Ovary (tissue), 9 donors: Measurements from ENCODE around the gene GPER1. TPM values are rescaled to one million over a fixed set of nuclear protein-coding genes. Genes with fewer than 3 reads are reported as not detected.

Experiments
- DNase-seq, 5 donors: peaks; one replicate each; pipeline ENCODE4 v3.0.0-alpha.2; 2019 to 2020
- H3K27ac ChIP-seq, 2 donors: fragments of 200-600 bp; one replicate each; pipeline versions ENCODE4 v1.5.1 to v1.8.0; 2019 to 2022
- H3K27me3 ChIP-seq: fragments of 200-600 bp; one replicate; pipeline ENCODE4 v1.8.0; 2022
- H3K36me3 ChIP-seq: fragments of 200-600 bp; sonication (generic); one replicate; pipeline ENCODE4 v1.5.1; 2019
- H3K4me1 ChIP-seq: one replicate; pipeline ENCODE4 v1.8.1; 2013; ENCODE audit warnings: mild to moderate bottlenecking, moderate library complexity; ENCODE audit not compliant: insufficient read depth
- H3K4me3 ChIP-seq: fragments of 200-600 bp; sonication (generic); one replicate; pipeline ENCODE4 v1.5.1; 2017
- H3K9me3 ChIP-seq, 2 donors: fragments of 200-600 bp in 1 of 2; sonication (generic) in 1 of 2; one replicate each; pipeline versions ENCODE4 v1.5.1 to v1.8.1; 2013 to 2019; ENCODE audit warnings: mild to moderate bottlenecking in 1 of 2, moderate library complexity in 1 of 2
- EP300 ChIP-seq: sonication (generic); formaldehyde crosslinking; IDR thresholded peaks from one replicate; pipeline ENCODE4 v1.6.1; 2017; ENCODE audit warnings: antibody characterized with exemption
- POLR2A ChIP-seq: fragments of 450-650 bp; IDR thresholded peaks from one replicate; pipeline ENCODE4 v1.6.1; 2017; ENCODE audit warnings: antibody characterized with exemption, mild to moderate bottlenecking, moderate library complexity
- WGBS, 3 donors: extraction: QIAGEN DNeasy Blood & Tissue Kit in 1 of 3; methylation state at CpG; one replicate each; pipeline versions ENCODE4 v1.1.5 to v1.1.7; 2013 to 2017; 5-methylcytosine and 5-hydroxymethylcytosine counted together
- intact Hi-C, 4 donors: fragments of 100-400 bp; cut with DNase I; formaldehyde crosslinking; loops; one replicate each; pipeline versions ENCODE4 v1.11.0 to v1.15.1; 2022 to 2023
- polyA plus RNA-seq, 2 donors: library from polyadenylated mRNA; stranded (reverse); fragments of 200-250 nt in 1 of 2; fragments of 350-450 nt in 1 of 2; fragmentation: Illumina TruSeq in 1 of 2; extraction: RNeasy Lipid Tissue Mini Kit (QIAGEN cat#74804) in 1 of 2; gene quantifications; one replicate each; pipeline ENCODE4 v1.2.3, GENCODE V29; 2013 to 2014
- total RNA-seq, 7 donors: library from RNA; depleted of rRNA in 2 of 7; stranded (reverse); fragments of >200 nt in 2 of 7; fragmentation: NEBNext Ultra II Directional in 3 of 7; extraction: Animal tissue kit (Norgen Biotek cat#: 25700) in 3 of 7; gene quantifications; one replicate each; pipeline versions ENCODE4 v1.1.0 to v1.2.4, GENCODE V29; 2016 to 2023
- TF ChIP-seq, protein P1 (sequence below), 3 donors: fragments of 450-650 bp in 2 of 3; fragments of 200-600 bp in 1 of 3; IDR thresholded peaks; one replicate each; pipeline versions ENCODE4 v1.5.1 to v1.8.0; 2016 to 2022; ENCODE audit warnings: antibody characterized with exemption in 3 of 3, mild to moderate bottlenecking in 1 of 3
- donor health status: DM: no; HTN: no; CAD: no; lungs with moderate emphysema.
- donor health status: DM: no; HTN: no; CAD: no.
- donor health status: Bipolar disorder and iron deficiency.
- donor health status: DM: yes; HTN: yes; CAD: no.
- donor health status: DM: no; HTN: no; CAD: no.
- donor health status: DM: yes; HTN: yes; CAD: no.

Gene GPER1
- total and polyA plus RNA-seq, 9 donors, result 0.48 to 7.5 (median 2.9) TPM

DNA sequence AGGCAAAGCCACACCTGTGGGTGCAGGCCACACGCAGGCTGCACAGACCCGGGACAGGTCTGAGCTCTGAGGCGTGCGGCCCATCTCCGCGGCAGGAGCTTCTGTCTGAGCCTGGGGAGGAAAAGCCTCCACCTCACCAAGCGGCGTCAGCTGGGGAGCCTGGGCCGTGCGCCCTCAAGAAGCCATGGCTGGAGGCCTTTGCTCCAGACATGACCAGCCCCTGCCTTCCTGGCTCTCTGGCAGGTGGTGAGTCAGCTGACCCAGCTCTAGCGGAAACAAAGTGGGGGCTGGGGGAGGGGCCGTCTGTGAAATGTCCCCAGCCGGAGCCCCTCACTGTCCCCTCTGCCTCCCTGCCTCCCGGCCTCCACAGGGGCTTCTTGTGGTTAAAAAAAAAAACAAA is 12.5 kb downstream of the GPER1 start:
- TF ChIP-seq, protein P1, sequence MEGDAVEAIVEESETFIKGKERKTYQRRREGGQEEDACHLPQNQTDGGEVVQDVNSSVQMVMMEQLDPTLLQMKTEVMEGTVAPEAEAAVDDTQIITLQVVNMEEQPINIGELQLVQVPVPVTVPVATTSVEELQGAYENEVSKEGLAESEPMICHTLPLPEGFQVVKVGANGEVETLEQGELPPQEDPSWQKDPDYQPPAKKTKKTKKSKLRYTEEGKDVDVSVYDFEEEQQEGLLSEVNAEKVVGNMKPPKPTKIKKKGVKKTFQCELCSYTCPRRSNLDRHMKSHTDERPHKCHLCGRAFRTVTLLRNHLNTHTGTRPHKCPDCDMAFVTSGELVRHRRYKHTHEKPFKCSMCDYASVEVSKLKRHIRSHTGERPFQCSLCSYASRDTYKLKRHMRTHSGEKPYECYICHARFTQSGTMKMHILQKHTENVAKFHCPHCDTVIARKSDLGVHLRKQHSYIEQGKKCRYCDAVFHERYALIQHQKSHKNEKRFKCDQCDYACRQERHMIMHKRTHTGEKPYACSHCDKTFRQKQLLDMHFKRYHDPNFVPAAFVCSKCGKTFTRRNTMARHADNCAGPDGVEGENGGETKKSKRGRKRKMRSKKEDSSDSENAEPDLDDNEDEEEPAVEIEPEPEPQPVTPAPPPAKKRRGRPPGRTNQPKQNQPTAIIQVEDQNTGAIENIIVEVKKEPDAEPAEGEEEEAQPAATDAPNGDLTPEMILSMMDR (IDR thresholded peaks at IDR 0.05), result no peak
- no peak for TF ChIP-seq POLR2A
- no peak for TF ChIP-seq EP300
- WGBS, 3 donors, result 83 to 86% (median 84%) methylated on average over 14 of the region's 14 CpGs
- H3K4me3 ChIP-seq, result no peak overlapping the region
- H3K36me3 ChIP-seq, result no peaks in the 10 kb centered on the region
- H3K27me3 ChIP-seq, result no peaks in the 10 kb centered on the region
- no peak for DNase-seq
- H3K27ac ChIP-seq, result no peak overlapping the region
- intact Hi-C loops, result no loop called here
- H3K9me3 ChIP-seq, result no peaks in the 10 kb centered on the region
- H3K4me1 ChIP-seq, result no peaks in the 10 kb centered on the region

DNA sequence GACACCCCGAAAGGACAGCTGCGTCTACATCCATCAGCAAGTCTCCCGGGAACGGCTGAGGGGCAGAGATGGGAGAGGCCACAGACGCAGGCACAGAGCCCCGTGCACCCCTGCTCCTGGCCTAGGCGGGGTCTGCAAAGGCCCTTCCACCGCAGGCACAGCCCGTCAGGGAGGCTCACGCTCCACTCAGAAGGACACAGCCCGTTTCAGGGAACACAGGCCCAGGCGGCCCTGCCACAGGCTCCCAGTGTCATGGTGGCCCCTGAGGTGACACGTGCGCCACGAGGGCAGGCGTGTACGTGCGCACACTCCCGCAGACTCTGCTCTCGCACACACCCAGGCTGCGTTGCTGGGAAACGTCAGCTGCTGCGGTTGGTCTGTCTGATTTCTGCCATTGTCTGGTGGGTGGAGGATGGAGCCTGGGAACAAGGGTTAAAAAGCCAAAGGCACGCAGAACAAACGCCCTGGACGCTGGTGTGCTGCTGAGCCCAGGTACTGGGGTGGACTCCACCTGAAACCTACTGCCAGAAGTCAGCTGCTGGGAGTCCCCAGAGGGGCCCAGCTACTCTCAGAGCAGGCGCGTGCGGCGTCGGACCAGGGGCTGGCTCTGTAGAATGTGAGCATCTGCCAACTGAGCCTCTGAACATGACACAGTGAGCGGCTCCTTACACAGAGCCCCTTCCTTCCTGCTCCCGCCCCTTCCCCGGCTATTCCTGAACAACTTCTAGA is 13.1 kb downstream of the GPER1 start:
- H3K27ac ChIP-seq, result no peak overlapping the region
- H3K36me3 ChIP-seq, result no peaks in the 10 kb centered on the region
- no peaks in the 10 kb centered on the region for H3K27me3 ChIP-seq
- WGBS, 3 donors, result 84 to 86% (median 86%) methylated on average over 34 of the region's 34 CpGs
- no peak for DNase-seq
- no peak overlapping the region for H3K4me3 ChIP-seq
- H3K9me3 ChIP-seq, result no peaks in the 10 kb centered on the region
- intact Hi-C loops, result no loop called here
- TF ChIP-seq POLR2A (no peak), EP300 (no peak)
- TF ChIP-seq, protein P1 (IDR thresholded peaks at IDR 0.05), result no peak
- no peaks in the 10 kb centered on the region for H3K4me1 ChIP-seq

DNA sequence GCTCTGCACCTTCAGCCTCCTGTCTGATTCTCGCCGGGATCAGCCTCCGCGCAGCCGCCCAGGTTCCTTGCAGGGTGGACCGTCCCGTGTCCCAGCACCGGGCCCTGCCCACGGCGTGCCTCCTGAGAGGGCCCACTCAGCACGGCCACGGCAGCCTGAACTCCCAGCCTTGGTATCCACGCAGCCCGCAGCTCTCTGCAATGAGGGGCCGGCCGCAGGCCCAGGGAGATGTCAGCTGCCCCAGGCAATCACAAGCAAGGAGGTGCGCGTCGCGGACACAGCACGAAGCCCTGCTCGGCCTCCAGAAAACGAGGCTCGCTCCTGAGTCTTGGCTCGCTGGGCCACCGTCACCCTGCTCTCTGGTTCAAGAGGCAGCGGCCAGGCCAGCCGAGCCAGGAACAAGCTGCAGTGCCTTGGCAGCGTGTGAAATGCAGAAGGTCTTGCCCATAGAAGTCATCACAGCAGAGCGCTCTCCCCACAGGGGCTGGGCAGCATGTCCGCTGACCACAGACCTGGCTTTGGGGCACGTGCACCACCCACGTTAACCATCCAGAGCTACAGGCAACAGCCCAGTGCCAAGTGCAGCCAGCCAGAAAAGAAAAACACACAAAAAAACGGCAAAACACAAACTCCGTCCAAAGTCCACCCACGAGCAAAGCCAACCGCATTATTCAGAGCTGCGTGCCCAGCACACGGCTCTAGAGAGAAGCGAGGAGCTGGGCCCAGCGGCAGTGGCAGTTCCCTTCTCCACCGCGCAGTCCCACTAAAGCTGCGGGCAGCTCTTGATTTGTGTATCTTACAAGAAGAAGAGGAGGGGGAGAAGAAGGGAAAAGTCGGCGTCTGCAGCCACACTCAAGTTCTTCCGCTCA is 13.9 kb downstream of the GPER1 start:
- TF ChIP-seq POLR2A (no peak), EP300 (no peak)
- TF ChIP-seq, protein P1 (IDR thresholded peaks at IDR 0.05), result no peak
- H3K27ac ChIP-seq, result no peak overlapping the region
- H3K27me3 ChIP-seq, result no peaks in the 10 kb centered on the region
- intact Hi-C loops, result no loop called here
- H3K4me1 ChIP-seq, result no peaks in the 10 kb centered on the region
- H3K9me3 ChIP-seq, result no peaks in the 10 kb centered on the region
- H3K4me3 ChIP-seq, result no peak overlapping the region
- WGBS, 3 donors, result 85 to 90% (median 89%) methylated on average over 47 of the region's 47 CpGs
- no peak for DNase-seq
- no peaks in the 10 kb centered on the region for H3K36me3 ChIP-seq

DNA sequence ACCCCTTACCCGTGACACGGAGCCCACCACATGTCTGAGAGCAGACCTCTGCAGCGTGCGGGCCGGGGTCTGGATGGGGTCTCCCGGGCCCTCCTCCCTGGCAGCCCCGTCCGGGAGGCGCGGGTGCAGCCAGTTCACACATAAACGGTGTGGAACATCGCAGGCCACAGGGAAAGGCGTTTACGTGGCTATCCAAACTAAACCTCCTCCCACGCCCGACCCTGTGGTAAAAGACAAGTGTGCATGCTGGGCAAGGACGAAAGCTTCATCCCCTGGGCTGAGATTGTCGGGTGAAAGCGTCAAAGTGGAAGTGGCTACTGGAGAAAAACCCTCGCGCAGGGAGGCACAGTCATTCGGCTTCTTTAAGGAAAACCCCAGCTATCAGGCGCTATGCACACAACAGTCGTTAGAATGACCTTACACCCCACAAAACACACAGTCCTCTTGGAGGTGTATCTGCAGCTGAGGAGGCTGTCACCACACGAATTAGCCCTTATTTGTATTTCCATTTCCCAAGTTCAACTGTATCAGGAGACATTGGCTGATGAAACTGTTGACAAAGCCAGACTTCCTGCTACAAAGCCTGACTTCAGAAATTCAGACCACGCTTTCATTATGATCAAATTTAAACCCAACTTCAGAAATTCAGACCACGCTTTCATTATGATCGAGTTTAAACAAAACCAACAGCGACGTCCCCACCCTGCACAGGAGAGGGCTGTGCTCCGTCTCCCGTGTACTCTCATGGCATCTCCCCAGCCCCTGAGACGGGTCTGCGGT is 15.3 kb downstream of the GPER1 start:
- no peak overlapping the region for H3K4me3 ChIP-seq
- no peak for TF ChIP-seq POLR2A
- TF ChIP-seq, protein P1 (IDR thresholded peaks at IDR 0.05), result no peak
- TF ChIP-seq EP300, result no peak
- WGBS, 3 donors, result 85 to 89% (median 87%) methylated on average over 34 of the region's 34 CpGs

More for the DNA sequence above, 15.3 kb downstream of the GPER1 start:
- no peaks in the 10 kb centered on the region for H3K36me3 ChIP-seq
- DNase-seq, result no peak
- intact Hi-C loops, result no loop called here
- no peaks in the 10 kb centered on the region for H3K4me1 ChIP-seq
- no peak overlapping the region for H3K27ac ChIP-seq
- no peaks in the 10 kb centered on the region for H3K27me3 ChIP-seq
- H3K9me3 ChIP-seq, result no peaks in the 10 kb centered on the region
